ENCODE data around the gene KIAA0753. TPM values are rescaled to one million over a fixed set of nuclear protein-coding genes. Genes with fewer than 3 reads are reported as not detected.

The KIAA0753 gene
- total and polyA plus RNA-seq, 2 of the 8 experiments (the other 6 are each of a cell fraction or from before 2014, with no cell fraction given): 5.0 to 27.1 TPM

- no peaks in the 10 kb centered on the region for H3K23me2 ChIP-seq (ENCODE audit: low read depth, low read length)
- H4K5ac ChIP-seq (ENCODE audit: insufficient read length, low read depth, low read length): no peak overlapping the region
- H3K36me3 ChIP-seq (ENCODE audit: control insufficient read depth in 2 of 4, insufficient read depth in 4 of 4, low read length in 3 of 4): no peaks in the 10 kb centered on the region
- no peak overlapping the region for H3K4ac ChIP-seq (replicated peaks; ENCODE audit: insufficient read length, low read depth, low read length)
- H3K79me2 ChIP-seq (ENCODE audit: control insufficient read depth in 1 of 2, insufficient read depth in 2 of 2, low read length in 2 of 2): no peaks in the 10 kb centered on the region
- no peak overlapping the region for H3K9ac ChIP-seq (replicated peaks in 1 of 4; ENCODE audit: extremely low read depth in 1 of 4, low read depth in 3 of 4, low read length in 3 of 4)
- no peak overlapping the region for H2BK120ac ChIP-seq (replicated peaks; ENCODE audit: low read depth, low read length)
- no peaks in the 10 kb centered on the region for H4K20me1 ChIP-seq (replicated peaks in 1 of 2; ENCODE audit: control insufficient read depth in 1 of 2, insufficient read depth in 2 of 2, low read length in 2 of 2)
- no peak overlapping the region for H2BK15ac ChIP-seq (ENCODE audit: low read length)
- no peak overlapping the region for H2BK20ac ChIP-seq (ENCODE audit: low read length)
- ChIA-PET CTCF (ENCODE audit: partially characterized antibody) (interaction anchor here (0.6 to 2.1 kb wide), 5 partner anchors 16 to 255 kb away, joined by 3 to 5 read pairs (median 4); partner anchors contain the start of gene SLC13A5), POLR2A (ENCODE audit: partially characterized antibody) (no interaction called here)
- no peak overlapping the region for H3K18ac ChIP-seq (ENCODE audit: extremely low read depth, low read length)
- no peak overlapping the region for H3K14ac ChIP-seq (ENCODE audit: insufficient read length)
- no peak overlapping the region for H2BK12ac ChIP-seq (ENCODE audit: low read depth, low read length)
- H3K56ac ChIP-seq (replicated peaks; ENCODE audit: insufficient read length, low read depth, low read length): no peak overlapping the region
- DNase-seq (ENCODE audit: low read depth in 1 of 2, low spot score in 2 of 2) (no peak), FAIRE-seq (no peak)
- H3K27ac ChIP-seq (ENCODE audit: low read depth, low read length): no peak overlapping the region
- no peaks in the 10 kb centered on the region for H3K79me1 ChIP-seq (ENCODE audit: low read depth, low read length)
- H3K4me3 ChIP-seq (ENCODE audit: extremely low read depth in 1 of 4, insufficient read depth in 2 of 4, low read depth in 3 of 4, low read length in 4 of 4): no peak overlapping the region
- H3K27me3 ChIP-seq (replicated peaks in 1 of 4; ENCODE audit: control insufficient read depth in 3 of 4, extremely low read depth in 1 of 4, insufficient read depth in 3 of 4, low read length in 3 of 4): no peaks in the 10 kb centered on the region; a peak in 1 of 7 replicates
- H2AK5ac ChIP-seq (ENCODE audit: low read depth, low read length): no peak overlapping the region
- no peaks in the 10 kb centered on the region for H3K9me3 ChIP-seq (ENCODE audit: insufficient read depth in 2 of 2, low read depth in 1 of 2, low read length in 1 of 2)
- 84% methylated on average over 3 of the region's 4 CpGs; no CpG with 5 or more reads in 1 of the 2 experiments for WGBS, 2 experiments (ENCODE audit: extremely low coverage in 1 of 2, insufficient coverage in 1 of 2, insufficient read length in 1 of 2, insufficient replicate concordance in 2 of 2, low coverage in 1 of 2, low lambda C conversion rate in 2 of 2, missing lambda C conversion rate in 1 of 2)
- H4K91ac ChIP-seq (replicated peaks; ENCODE audit: insufficient read length, low read length): no peak overlapping the region
- H3K4me1 ChIP-seq (replicated peaks in 1 of 4; ENCODE audit: control insufficient read depth in 3 of 4, insufficient read depth in 4 of 4, low read length in 3 of 4): no peaks in the 10 kb centered on the region; a peak in 1 of 7 replicates
- no peak overlapping the region for H3K4me2 ChIP-seq (ENCODE audit: insufficient read depth in 1 of 2, low read depth in 2 of 2, low read length in 2 of 2)
- no peak overlapping the region for H3K23ac ChIP-seq (ENCODE audit: insufficient read length)
- no peak overlapping the region for H2AFZ ChIP-seq (ENCODE audit: low read length)
- H4K8ac ChIP-seq (ENCODE audit: extremely low read depth, insufficient read depth, low read length): no peak overlapping the region
- no peak overlapping the region for H2BK5ac ChIP-seq (ENCODE audit: low read depth, low read length)
- TF ChIP-seq POU5F1 (IDR thresholded peaks at IDR 0.05; ENCODE audit: low read depth, low read length) (no peak), CEBPB (IDR thresholded peaks at IDR 0.05; ENCODE audit: low read depth, low read length) (no peak), GABPA (IDR thresholded peaks at IDR 0.05; ENCODE audit: borderline replicate concordance, insufficient read depth, low read length) (no peak), JUN (IDR thresholded peaks at IDR 0.05; ENCODE audit: low read depth, low read length) (no peak), ATF2 (IDR thresholded peaks at IDR 0.05; ENCODE audit: low read length) (no peak), TAF1 (IDR thresholded peaks at IDR 0.05; ENCODE audit: low read depth, low read length) (no peak), CBX5 (IDR thresholded peaks at IDR 0.05; ENCODE audit: low read depth, low read length) (no peak), SIX5 (IDR thresholded peaks at IDR 0.05; ENCODE audit: low read depth, low read length) (no peak), BACH1 (IDR thresholded peaks at IDR 0.05; ENCODE audit: low read length) (no peak), GTF2F1 (IDR thresholded peaks at IDR 0.05; ENCODE audit: borderline replicate concordance, low read depth, low read length) (no peak), POLR2AphosphoS5 (IDR thresholded peaks at IDR 0.05; ENCODE audit: low read depth, low read length) (no peak), EGR1 (IDR thresholded peaks at IDR 0.05; ENCODE audit: borderline replicate concordance, low read depth, low read length) (no peak), POLR2A (IDR thresholded peaks at IDR 0.05; ENCODE audit: control extremely low read depth in 1 of 2, low read depth in 2 of 2, low read length in 2 of 2) (no peak), PHF8 (conservative IDR thresholded peaks at IDR 0.05; ENCODE audit: low read depth, low read length) (no peak)
Observed at GRCh38 chr17:6686026-6686425, 45.5 kb upstream of the KIAA0753 start.
